ENCODE data around the gene FAM163A.

- TF ChIP-seq POLR2AphosphoS5 (IDR thresholded peaks at IDR 0.05), result no peak
- TF ChIP-seq, protein P1, sequence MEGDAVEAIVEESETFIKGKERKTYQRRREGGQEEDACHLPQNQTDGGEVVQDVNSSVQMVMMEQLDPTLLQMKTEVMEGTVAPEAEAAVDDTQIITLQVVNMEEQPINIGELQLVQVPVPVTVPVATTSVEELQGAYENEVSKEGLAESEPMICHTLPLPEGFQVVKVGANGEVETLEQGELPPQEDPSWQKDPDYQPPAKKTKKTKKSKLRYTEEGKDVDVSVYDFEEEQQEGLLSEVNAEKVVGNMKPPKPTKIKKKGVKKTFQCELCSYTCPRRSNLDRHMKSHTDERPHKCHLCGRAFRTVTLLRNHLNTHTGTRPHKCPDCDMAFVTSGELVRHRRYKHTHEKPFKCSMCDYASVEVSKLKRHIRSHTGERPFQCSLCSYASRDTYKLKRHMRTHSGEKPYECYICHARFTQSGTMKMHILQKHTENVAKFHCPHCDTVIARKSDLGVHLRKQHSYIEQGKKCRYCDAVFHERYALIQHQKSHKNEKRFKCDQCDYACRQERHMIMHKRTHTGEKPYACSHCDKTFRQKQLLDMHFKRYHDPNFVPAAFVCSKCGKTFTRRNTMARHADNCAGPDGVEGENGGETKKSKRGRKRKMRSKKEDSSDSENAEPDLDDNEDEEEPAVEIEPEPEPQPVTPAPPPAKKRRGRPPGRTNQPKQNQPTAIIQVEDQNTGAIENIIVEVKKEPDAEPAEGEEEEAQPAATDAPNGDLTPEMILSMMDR (IDR thresholded peaks at IDR 0.05), result no peak
Observed at GRCh38 chr1:179745131-179745611, 2.1 kb downstream of the FAM163A start.

All from suprapubic skin (tissue), 3 donors.